Activated CD8-positive, alpha-beta memory T cell treated with anti-CD3 and anti-CD28 coated beads, Interleukin-2, amount 50 U/mL, for 4 hours (primary cell): ENCODE measurements around the gene VPS26B.
"Not testable (repeated sequence)": the region's sequence is repeated elsewhere in the genome, so short reads cannot be mapped to it uniquely, and the experiment has no call there.

ENCODE experiments used
- DNase-seq: peaks from one replicate; pipeline ENCODE4 v3.0.0-alpha.2; 2020

VPS26B gene

GRCh38 chr11:134233729-134234179 is 9.3 kb downstream of the VPS26B start:
- DNase-seq = no peak

- no peak for DNase-seq
Observed at GRCh38 chr11:134235399-134235798, 10.9 kb downstream of the VPS26B start.

- DNase-seq = no peak
Observed at GRCh38 chr11:134236834-134237556, 12.5 kb downstream of the VPS26B start.

- DNase-seq = no peak
Observed at GRCh38 chr11:134237557-134237922, 13.1 kb downstream of the VPS26B start.

GRCh38 chr11:134238956-134239355 is 14.5 kb downstream of the VPS26B start:
- no peak for DNase-seq

- DNase-seq = no peak
Observed at GRCh38 chr11:134240592-134240991, 16.1 kb downstream of the VPS26B start.

- DNase-seq = no peak
Observed at GRCh38 chr11:134242376-134242775, 17.9 kb downstream of the VPS26B start.

- DNase-seq = no peak
Observed at GRCh38 chr11:134243913-134244312, 19.4 kb downstream of the VPS26B start.

- DNase-seq = no peak
Observed at GRCh38 chr11:134244593-134244992, 20.1 kb downstream of the VPS26B start.

- DNase-seq = no peak
Observed at GRCh38 chr11:134245434-134245833, 21.0 kb downstream of the VPS26B start.

- DNase-seq = no peak
Observed at GRCh38 chr11:134246100-134246499, 21.6 kb downstream of the VPS26B start.

- no peak for DNase-seq
Observed at GRCh38 chr11:134246678-134247077, 22.2 kb downstream of the VPS26B start.

- no peak for DNase-seq
Observed at GRCh38 chr11:134248910-134249480, 24.5 kb downstream of the VPS26B start.

- no peak for DNase-seq
Observed at GRCh38 chr11:134250246-134250645, 25.8 kb downstream of the VPS26B start.

- DNase-seq = no peak
Observed at GRCh38 chr11:134250675-134251074, 26.2 kb downstream of the VPS26B start.

- DNase-seq = no peak
Observed at GRCh38 chr11:134252346-134253187, 28.1 kb downstream of the VPS26B start.

- DNase-seq = peak; percentile 95
Observed at GRCh38 chr11:134253188-134253993, 28.9 kb downstream of the VPS26B start, which contains the start of the genes ACAD8 and THYN1. ACAD8 (plus strand) TSS chr11:134253568; CDS start chr11:134253601, 33 bp downstream. THYN1 (minus strand) TSS chr11:134253352; CDS start chr11:134252882, 470 bp downstream.

GRCh38 chr11:134254433-134255183 is 30.1 kb downstream of the VPS26B start:
- no peak for DNase-seq

GRCh38 chr11:134255184-134255561 is 30.7 kb downstream of the VPS26B start:
- DNase-seq = not testable (repeated sequence)

GRCh38 chr11:134257101-134257500 is 32.6 kb downstream of the VPS26B start:
- DNase-seq = no peak

GRCh38 chr11:134258577-134258976 is 34.1 kb downstream of the VPS26B start:
- DNase-seq = no peak

- DNase-seq = no peak
Observed at GRCh38 chr11:134260503-134260902, 36.0 kb downstream of the VPS26B start.
